ENCODE data around the gene CFAP73.

The CFAP73 gene

DNA sequence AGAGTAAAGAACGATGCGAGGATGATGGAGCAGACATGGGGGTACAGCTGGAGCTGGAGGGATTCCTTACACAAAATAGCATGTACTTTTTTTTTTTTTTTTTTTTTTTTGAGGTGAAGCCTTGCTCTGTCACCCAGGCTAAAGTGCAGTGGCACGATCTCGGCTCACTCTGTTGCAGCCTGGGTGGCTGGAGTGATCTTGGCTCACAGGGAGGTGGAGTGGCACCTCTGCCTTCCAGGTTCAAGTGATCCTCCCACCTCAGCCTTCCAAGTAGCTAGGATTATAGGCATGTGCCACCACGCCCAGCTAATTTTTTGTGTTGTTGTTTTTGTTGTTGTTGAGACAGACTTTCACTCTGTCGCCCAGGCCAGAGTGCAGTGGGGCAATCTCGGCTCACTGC lies 8.8 kb upstream of the CFAP73 start:
- TF ChIP-seq, protein P1, sequence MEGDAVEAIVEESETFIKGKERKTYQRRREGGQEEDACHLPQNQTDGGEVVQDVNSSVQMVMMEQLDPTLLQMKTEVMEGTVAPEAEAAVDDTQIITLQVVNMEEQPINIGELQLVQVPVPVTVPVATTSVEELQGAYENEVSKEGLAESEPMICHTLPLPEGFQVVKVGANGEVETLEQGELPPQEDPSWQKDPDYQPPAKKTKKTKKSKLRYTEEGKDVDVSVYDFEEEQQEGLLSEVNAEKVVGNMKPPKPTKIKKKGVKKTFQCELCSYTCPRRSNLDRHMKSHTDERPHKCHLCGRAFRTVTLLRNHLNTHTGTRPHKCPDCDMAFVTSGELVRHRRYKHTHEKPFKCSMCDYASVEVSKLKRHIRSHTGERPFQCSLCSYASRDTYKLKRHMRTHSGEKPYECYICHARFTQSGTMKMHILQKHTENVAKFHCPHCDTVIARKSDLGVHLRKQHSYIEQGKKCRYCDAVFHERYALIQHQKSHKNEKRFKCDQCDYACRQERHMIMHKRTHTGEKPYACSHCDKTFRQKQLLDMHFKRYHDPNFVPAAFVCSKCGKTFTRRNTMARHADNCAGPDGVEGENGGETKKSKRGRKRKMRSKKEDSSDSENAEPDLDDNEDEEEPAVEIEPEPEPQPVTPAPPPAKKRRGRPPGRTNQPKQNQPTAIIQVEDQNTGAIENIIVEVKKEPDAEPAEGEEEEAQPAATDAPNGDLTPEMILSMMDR (IDR thresholded peaks at IDR 0.05) = no peak

DNA sequence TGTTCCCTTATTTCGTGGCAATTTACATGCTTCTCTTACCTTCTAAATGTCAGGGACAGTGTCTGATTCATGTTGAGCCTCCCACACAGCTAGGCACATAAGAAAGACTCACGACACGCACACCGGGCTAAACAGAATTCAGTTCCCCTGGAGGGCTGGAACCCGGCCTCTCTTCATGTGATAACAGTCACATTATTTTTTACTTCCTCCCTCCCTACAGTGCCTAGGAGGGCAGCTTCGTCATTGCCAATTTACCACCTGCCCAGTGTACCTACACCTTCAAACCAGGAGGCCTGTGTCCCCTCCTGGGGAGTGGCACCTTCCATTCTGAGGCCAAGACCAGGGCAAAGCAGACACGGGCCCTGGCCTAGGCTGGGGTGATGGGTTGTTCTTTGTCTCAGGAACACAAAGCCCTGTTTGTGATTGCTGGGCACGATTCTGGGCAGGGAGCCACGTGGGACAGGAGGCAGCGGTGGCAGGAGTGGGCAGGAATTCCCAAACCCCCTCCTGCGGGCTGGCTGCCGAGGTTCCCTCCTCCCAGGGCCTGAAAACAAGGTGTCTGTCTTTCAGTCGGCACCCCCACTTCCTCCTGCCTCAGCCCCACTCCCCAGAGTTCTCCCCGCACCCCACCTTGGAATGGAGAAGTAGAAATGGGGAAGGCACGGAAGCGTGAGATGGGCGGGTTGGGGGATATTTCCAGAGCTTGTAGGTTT lies 7.2 kb upstream of the CFAP73 start:
- TF ChIP-seq, protein P1 (IDR thresholded peaks at IDR 0.05) = no peak

DNA sequence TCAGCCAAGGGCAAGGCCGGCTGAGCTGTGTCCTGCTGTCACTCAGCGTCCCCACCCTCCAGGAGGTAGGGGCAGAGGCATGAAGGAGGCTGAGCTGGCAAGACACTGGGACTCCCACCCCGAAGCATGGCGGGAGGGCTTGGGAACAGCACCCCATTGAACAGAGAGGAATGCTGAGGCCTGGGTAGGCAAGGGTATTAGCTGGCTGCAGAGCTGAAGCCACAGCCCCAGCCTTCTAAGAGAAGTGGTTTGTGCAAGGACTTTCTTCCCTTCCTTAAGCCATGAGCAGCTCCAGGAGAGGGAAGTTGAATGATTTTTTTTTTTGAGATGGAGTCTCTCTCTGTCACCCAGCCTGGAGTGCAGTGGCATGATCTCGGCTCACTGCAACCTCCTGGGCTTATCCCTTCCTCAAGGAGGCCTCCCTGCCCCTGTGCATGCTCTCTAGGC lies 6.6 kb upstream of the CFAP73 start:
- TF ChIP-seq, protein P1 (IDR thresholded peaks at IDR 0.05) = no peak

DNA sequence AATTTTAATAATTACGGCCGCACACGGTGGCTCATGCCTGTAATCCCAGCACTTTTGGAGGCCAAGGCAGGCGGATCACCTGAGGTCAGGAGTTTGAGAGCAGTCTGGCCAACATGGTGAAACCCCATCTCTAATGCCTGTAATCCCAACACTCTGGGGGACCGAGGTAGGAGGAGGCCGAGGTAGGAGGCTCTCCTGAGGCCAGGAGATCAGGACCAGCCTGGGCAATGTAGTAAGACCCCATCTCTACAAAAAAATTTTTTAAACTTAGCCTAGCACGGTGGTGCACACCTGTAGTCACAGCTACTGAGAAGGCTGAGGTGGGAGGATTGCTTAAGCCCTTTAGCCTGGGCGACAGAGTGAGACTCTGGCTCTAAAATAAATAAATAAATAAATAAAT lies 5.6 kb upstream of the CFAP73 start:
- TF ChIP-seq, protein P1 (IDR thresholded peaks at IDR 0.05) = no peak

DNA sequence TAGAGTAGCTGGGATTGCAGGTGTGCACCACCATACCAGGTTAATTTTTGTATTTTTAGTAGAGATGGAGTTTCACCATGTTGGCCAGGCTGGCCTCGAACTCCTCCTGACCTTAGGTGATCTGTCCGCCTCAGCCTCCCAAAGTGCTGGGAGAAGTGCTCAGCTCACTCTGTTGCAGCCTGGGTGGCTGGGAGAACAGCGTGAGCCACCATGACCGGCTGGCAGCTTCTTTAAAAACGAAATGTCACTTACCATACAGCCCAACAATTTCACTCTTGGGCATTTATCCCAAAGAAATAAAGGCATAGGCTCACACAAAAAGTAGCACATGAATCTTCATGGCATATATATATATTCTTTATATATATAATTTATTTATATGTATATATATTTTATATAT lies 4.7 kb upstream of the CFAP73 start:
- TF ChIP-seq, protein P1 (IDR thresholded peaks at IDR 0.05) = no peak

DNA sequence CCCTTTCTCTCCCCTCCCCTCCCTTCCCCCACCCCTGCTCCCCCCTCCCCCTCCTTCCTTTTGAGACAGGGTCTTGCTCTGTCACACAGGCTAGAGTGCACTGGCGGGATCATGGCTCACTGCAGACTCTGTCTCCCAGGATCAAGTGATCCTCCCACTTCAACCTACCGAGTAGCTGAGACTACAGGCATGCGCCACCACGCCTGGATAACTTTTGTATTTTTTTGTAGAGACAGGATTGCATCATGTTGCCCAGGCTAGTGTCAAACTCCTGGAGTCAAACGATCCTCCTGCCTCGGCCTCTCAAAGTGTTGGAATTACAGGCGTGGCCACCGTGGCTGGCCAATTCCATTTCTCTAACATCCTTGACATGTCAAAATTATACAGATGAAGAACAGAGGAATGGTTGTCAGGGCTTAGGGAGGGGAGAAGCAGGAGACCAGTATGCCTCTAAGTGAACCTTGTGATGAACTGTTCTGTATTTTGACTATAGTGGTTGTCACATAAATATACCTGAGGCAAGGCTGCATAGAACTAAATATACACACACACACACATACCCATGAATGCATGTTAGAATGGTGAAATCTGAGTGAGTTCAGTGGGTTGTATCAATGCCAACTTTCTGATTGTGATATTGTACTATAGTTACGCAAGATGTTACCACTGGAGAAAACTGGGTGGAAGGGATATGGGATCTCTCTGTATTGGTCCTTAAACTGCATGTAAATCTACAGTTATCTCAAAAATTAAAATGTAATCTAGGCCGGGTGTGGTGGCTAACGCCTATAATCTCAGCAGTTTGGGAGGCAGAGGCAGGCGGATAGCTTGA lies 3.6 kb upstream of the CFAP73 start:
- TF ChIP-seq, protein P1 (IDR thresholded peaks at IDR 0.05) = no peak

DNA sequence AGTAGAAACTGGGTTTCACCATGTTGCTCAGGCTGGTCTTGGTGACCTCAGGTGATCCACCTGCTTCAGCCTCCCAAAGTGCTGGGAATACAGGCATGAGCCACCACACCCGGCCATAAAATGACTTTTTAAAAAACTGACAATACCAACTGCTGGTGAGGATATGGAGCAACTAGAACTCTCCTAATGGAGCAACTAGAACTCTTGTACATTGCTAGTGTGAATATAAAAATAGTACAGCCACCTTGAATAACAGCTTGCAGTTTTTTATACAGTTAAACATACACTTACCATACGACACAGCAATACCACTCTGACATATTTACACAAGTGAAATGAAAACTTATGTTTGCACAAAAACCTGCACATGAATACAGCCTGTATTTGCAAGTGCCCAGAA lies 2.5 kb upstream of the CFAP73 start:
- TF ChIP-seq, protein P1 (IDR thresholded peaks at IDR 0.05) = no peak

All from LNCAP (cell line).